ENCODE results near the gene AMZ2.
"Not testable (repeated sequence)": the region's sequence is repeated elsewhere in the genome, so short reads cannot be mapped to it uniquely, and the experiment has no call there.

Gene AMZ2

GRCh38 chr17:68220186-68220585 is 27.7 kb upstream of the AMZ2 start:
- DNase-seq (ENCODE audit: low spot score), result not testable (repeated sequence)

GRCh38 chr17:68220786-68221185 is 27.1 kb upstream of the AMZ2 start:
- DNase-seq (ENCODE audit: low spot score), result not testable (repeated sequence)

- no peak for DNase-seq (ENCODE audit: low spot score)
These were observed 26.1 kb upstream of the AMZ2 start for GRCh38 chr17:68221786-68222185.

GRCh38 chr17:68222606-68223005 is 25.2 kb upstream of the AMZ2 start:
- no peak for DNase-seq (ENCODE audit: low spot score)

- DNase-seq (ENCODE audit: low spot score), result not testable (repeated sequence)
These were observed 22.8 kb upstream of the AMZ2 start for GRCh38 chr17:68225055-68225454.

- not testable (repeated sequence) for DNase-seq (ENCODE audit: low spot score)
These were observed 19.7 kb upstream of the AMZ2 start for GRCh38 chr17:68228039-68228680.

GRCh38 chr17:68228817-68229570 is 18.8 kb upstream of the AMZ2 start:
- DNase-seq (ENCODE audit: low spot score), result no peak

- DNase-seq (ENCODE audit: low spot score), result no peak
These were observed 18.2 kb upstream of the AMZ2 start for GRCh38 chr17:68229619-68230018.

- not testable (repeated sequence) for DNase-seq (ENCODE audit: low spot score)
These were observed 16.7 kb upstream of the AMZ2 start for GRCh38 chr17:68231131-68231530.

- no peak for DNase-seq (ENCODE audit: low spot score)
These were observed 16.3 kb upstream of the AMZ2 start for GRCh38 chr17:68231541-68231940.

GRCh38 chr17:68232741-68233140 is 15.1 kb upstream of the AMZ2 start:
- DNase-seq (ENCODE audit: low spot score), result not testable (repeated sequence)

- not testable (repeated sequence) for DNase-seq (ENCODE audit: low spot score)
These were observed 13.0 kb upstream of the AMZ2 start for GRCh38 chr17:68234726-68235335.

- DNase-seq (ENCODE audit: low spot score), result not testable (repeated sequence)
These were observed 12.5 kb upstream of the AMZ2 start for GRCh38 chr17:68235336-68235791.

- DNase-seq (ENCODE audit: low spot score), result not testable (repeated sequence)
These were observed 10.3 kb upstream of the AMZ2 start for GRCh38 chr17:68237369-68238163.

GRCh38 chr17:68238164-68238870 is 9.5 kb upstream of the AMZ2 start:
- no peak for DNase-seq (ENCODE audit: low spot score)

- no peak for DNase-seq (ENCODE audit: low spot score)
These were observed 9.0 kb upstream of the AMZ2 start for GRCh38 chr17:68238871-68239253.

- no peak for DNase-seq (ENCODE audit: low spot score)
These were observed 8.0 kb upstream of the AMZ2 start for GRCh38 chr17:68239632-68240366.

- DNase-seq (ENCODE audit: low spot score), result no peak
These were observed 1.4 kb upstream of the AMZ2 start for GRCh38 chr17:68246271-68247028.

GRCh38 chr17:68248199-68248825 is 469 bp downstream of the AMZ2 start:
- no peak for DNase-seq (ENCODE audit: low spot score)

- DNase-seq (ENCODE audit: low spot score), result no peak
These were observed 1.0 kb downstream of the AMZ2 start for GRCh38 chr17:68248891-68249290.

Measured in left forelimb (tissue), 1 donor.